ENCODE measurements around the gene FGD5.
A peak's percentile ranks its signal among the peaks of the same experiment; 100 is the strongest.

FGD5 gene

DNA sequence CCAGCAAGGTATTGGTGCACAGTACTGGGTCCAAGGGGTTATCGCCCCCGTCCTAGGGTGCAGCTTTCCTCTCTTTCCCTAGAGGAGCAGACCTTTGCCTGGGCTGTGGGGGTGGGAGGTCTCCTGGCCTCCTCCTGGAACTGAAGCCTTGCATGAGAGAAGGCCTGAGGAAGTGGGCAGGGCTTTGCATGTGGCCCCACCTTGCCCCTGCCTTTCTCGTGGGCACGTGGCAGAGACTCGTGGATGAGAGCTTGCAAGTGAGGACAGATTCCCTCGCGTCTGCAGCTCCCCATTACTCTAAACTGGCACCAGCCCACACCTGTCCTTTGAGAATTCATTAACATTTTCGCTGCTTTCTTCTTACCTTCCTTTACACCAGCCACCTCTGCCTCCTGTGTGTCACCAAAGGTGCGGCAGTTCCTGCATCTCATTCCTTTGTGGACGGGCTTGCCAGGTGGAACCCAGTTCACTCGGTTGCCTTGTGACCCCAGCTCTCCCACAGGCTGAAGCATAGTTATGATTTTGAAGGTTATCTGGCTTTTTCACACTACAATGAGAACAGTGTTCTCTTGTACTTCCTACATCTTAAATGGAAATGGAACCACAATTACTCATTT, 87.7 kb downstream of the FGD5 start:
- no peak for DNase-seq (ENCODE audit: low read depth)
- H3K4me3 ChIP-seq (ENCODE audit: low read depth, low read length) = no peak overlapping the region
- TF ChIP-seq CTCF (IDR thresholded peaks at IDR 0.05; ENCODE audit: control insufficient read depth, extremely low read depth, insufficient read depth) = no peak

DNA sequence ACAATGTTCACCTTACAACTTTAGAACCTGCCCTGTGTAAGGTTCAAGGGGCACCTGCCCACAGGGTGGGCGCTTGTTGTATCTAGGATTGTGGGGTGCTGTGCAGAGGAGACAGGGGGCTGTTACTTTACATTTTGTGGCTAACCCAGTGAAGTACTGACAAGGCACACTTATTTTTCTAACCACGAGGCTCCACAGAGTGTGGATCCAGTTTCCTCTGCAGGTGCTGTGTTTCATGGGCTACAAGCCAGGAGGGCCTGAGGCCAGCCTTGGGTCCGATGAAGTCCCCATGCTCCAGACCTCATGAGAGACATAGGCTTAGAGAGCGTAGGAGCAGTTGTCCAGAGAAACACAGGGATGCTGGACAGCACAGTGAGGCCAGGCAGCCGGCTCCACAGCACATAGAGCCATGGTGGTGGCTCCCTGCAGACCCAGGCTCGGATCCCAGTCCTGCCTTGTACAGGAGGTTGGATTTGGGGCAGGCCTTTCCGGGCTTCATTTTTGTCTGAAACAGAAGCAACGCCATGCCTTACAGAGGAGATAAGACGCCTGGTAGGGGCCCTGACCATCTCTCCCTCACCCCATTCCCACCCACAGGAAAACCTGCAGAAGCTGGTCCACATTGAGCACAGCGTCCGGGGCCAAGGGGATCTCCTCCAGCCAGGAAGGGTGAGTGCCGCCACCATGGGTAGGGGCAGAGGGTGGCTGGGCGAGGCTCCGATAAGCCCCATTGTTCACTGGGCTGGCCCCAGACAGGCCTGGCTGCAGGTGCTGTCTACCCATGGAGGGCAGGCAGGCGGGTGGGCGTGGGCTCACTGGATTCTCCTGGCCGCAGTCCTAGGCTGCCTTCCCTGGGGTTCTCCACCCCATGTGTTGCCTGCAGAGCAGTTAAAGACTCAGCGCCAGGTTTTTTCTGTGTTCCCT, 88.5 kb downstream of the FGD5 start:
- no peak for TF ChIP-seq CTCF (IDR thresholded peaks at IDR 0.05; ENCODE audit: control insufficient read depth, extremely low read depth, insufficient read depth)
- no peak overlapping the region for H3K4me3 ChIP-seq (ENCODE audit: low read depth, low read length)
- DNase-seq (ENCODE audit: low read depth) = no peak

DNA sequence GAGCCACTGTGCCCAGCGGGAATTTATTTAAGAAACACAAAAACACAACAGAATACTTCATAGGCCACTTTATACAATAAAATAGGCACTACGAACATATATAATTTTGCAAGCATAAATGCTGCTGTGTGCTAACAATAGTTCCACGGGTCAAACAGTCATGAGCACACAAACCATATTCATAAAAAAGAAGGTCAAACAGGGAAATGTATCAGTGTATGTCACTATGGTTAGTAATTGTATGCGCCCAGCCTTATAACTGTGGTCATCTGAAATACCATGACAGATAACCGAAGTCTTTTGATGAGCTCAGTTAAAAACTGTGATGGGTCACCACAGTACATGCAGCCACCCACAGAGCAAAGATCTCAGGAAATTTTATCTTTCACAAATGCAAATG, 90.5 kb downstream of the FGD5 start:
- H3K4me3 ChIP-seq (ENCODE audit: low read depth, low read length) = no peak overlapping the region
- TF ChIP-seq CTCF (IDR thresholded peaks at IDR 0.05; ENCODE audit: control insufficient read depth, extremely low read depth, insufficient read depth) = no peak
- DNase-seq (ENCODE audit: low read depth) = no peak

- no peak for TF ChIP-seq CTCF (IDR thresholded peaks at IDR 0.05; ENCODE audit: control insufficient read depth, extremely low read depth, insufficient read depth)
- DNase-seq (ENCODE audit: low read depth) = no peak
- H3K4me3 ChIP-seq (ENCODE audit: low read depth, low read length) = no peak overlapping the region
Observed at GRCh38 chr3:14911651-14912050, 92.9 kb downstream of the FGD5 start.

GRCh38 chr3:14913071-14913925, 94.5 kb downstream of the FGD5 start:
- no peak for DNase-seq (ENCODE audit: low read depth)
- no peak for TF ChIP-seq CTCF (IDR thresholded peaks at IDR 0.05; ENCODE audit: control insufficient read depth, extremely low read depth, insufficient read depth)
- H3K4me3 ChIP-seq (ENCODE audit: low read depth, low read length) = no peak overlapping the region

DNA sequence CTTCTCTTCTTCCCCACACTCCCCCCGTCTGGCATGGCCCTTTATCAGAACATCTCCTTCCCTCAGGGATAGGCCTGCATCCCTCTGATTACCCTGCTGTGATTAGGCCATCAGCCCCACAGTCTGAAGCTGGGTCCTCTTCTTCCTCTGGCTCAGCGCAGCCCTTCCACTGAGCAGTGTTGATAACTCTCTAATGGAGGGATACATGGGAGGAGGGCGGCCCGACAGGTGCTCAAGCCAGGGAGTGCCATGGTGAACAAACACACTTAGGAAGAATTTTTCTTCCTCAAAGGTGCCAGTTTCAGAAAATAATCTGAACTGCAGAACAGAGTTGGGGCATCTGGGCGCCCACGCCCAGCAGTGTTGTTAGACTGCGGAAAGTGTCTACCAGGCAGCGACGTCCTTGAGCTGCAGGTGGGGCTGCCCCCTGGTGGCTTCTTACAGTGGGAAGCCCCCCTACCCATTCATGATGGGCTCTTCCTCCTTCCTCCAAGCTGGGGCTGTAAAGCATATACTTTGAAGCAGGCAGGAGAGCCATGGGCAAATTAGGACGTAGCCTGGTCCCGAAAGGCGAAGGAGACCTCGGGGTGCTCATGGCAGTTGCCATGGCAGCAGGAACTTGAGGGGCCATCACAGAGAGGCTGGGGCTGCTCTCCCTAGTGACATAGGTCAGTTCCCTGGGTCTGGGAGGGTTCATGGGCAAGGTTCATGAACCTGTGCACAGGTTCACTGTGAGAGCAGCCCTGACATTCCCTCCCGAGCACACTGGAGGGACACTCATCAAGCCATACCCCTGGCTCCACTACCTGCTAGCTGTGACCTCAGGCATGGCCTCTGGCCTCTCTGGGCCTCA, 95.4 kb downstream of the FGD5 start:
- 0 out of 2 replicates have a peak, but pooled peaks have one; percentile 14 for TF ChIP-seq CTCF (IDR thresholded peaks at IDR 0.05; ENCODE audit: control insufficient read depth, extremely low read depth, insufficient read depth)
- DNase-seq (ENCODE audit: low read depth) = no peak
- no peak overlapping the region for H3K4me3 ChIP-seq (ENCODE audit: low read depth, low read length)

Data from LNCaP clone FGC (cell line).